GM19455 (cell line): ENCODE data around the gene SPRED1.
"Not testable (repeated sequence)": the region's sequence is repeated elsewhere in the genome, so short reads cannot be mapped to it uniquely, and the experiment has no call there.

Experiments used
- ATAC-seq: cut with Tn5 transposase; IDR thresholded peaks from one replicate; pipeline ENCODE4 v1.9.1; 2021; ENCODE audit not compliant: unreplicated experiment

The SPRED1 gene

GRCh38 chr15:38275959-38276358 lies 23.3 kb downstream of the SPRED1 start:
- ATAC-seq = no peak

- ATAC-seq = not testable (repeated sequence)
These were observed 24.6 kb downstream of the SPRED1 start for GRCh38 chr15:38277281-38277680.

- no peak for ATAC-seq
These were observed 28.4 kb downstream of the SPRED1 start for GRCh38 chr15:38281031-38281430.

- ATAC-seq = no peak
These were observed 30.4 kb downstream of the SPRED1 start for GRCh38 chr15:38283010-38283409.

- ATAC-seq = no peak
These were observed 32.8 kb downstream of the SPRED1 start for GRCh38 chr15:38285456-38285855.

- no peak for ATAC-seq
These were observed 41.5 kb downstream of the SPRED1 start for GRCh38 chr15:38294126-38294525.

GRCh38 chr15:38297623-38298388 lies 45.2 kb downstream of the SPRED1 start:
- no peak for ATAC-seq

GRCh38 chr15:38299216-38299615 lies 46.6 kb downstream of the SPRED1 start:
- ATAC-seq = no peak

GRCh38 chr15:38300395-38300794 lies 47.8 kb downstream of the SPRED1 start:
- no peak for ATAC-seq

- no peak for ATAC-seq
These were observed 51.8 kb downstream of the SPRED1 start for GRCh38 chr15:38304481-38304880.

GRCh38 chr15:38307251-38307650 lies 54.6 kb downstream of the SPRED1 start:
- no peak for ATAC-seq

GRCh38 chr15:38307861-38308641 lies 55.4 kb downstream of the SPRED1 start:
- ATAC-seq = no peak

- no peak for ATAC-seq
These were observed 56.2 kb downstream of the SPRED1 start for GRCh38 chr15:38308797-38309196.

- no peak for ATAC-seq
These were observed 59.6 kb downstream of the SPRED1 start for GRCh38 chr15:38312190-38312589.

GRCh38 chr15:38316311-38316710 lies 63.7 kb downstream of the SPRED1 start:
- no peak for ATAC-seq

- ATAC-seq = no peak
These were observed 67.5 kb downstream of the SPRED1 start for GRCh38 chr15:38320181-38320580.

- no peak for ATAC-seq
These were observed 68.2 kb downstream of the SPRED1 start for GRCh38 chr15:38320866-38321265.

GRCh38 chr15:38323895-38324294 lies 71.3 kb downstream of the SPRED1 start:
- no peak for ATAC-seq

- ATAC-seq = no peak
These were observed 72.5 kb downstream of the SPRED1 start for GRCh38 chr15:38324939-38325647.

GRCh38 chr15:38325648-38325990 lies 73.0 kb downstream of the SPRED1 start:
- no peak for ATAC-seq

GRCh38 chr15:38332711-38333110 lies 80.1 kb downstream of the SPRED1 start:
- no peak for ATAC-seq

- ATAC-seq = no peak
These were observed 82.5 kb downstream of the SPRED1 start for GRCh38 chr15:38335116-38335515.
